Sigmoid colon (tissue), 7 donors: ENCODE measurements around the gene DTNA. TPM values are rescaled to one million over a fixed set of nuclear protein-coding genes. Genes with fewer than 3 reads are reported as not detected.

Experiments used
- DNase-seq: peaks from one replicate; pipeline ENCODE4 v3.0.0-alpha.2; 2019
- H3K27ac ChIP-seq, 4 donors: fragments of 200-600 bp; sonication (generic); one replicate each; pipeline ENCODE4 v1.5.1; 2016 to 2019; ENCODE audit warnings: mild to moderate bottlenecking in 1 of 4
- H3K27me3 ChIP-seq, 3 donors: fragments of 200-600 bp; sonication (generic); one replicate each; pipeline ENCODE4 v1.5.1; 2019; ENCODE audit warnings: mild to moderate bottlenecking in 1 of 3
- H3K36me3 ChIP-seq, 4 donors: fragments of 200-600 bp; sonication (generic); one replicate each; pipeline ENCODE4 v1.5.1; 2016 to 2019
- H3K4me1 ChIP-seq, 4 donors: fragments of 200-600 bp; sonication (generic); one replicate each; pipeline ENCODE4 v1.5.1; 2017 to 2019
- H3K4me3 ChIP-seq, 4 donors: fragments of 200-600 bp; sonication (generic); one replicate each; pipeline ENCODE4 v1.5.1; 2017 to 2019; ENCODE audit warnings: mild to moderate bottlenecking in 2 of 4, moderate library complexity in 1 of 4
- H3K9me3 ChIP-seq, 4 donors: fragments of 200-600 bp in 3 of 4; sonication (generic) in 3 of 4; one replicate each; pipeline versions ENCODE4 v1.5.1 to v1.6.1; 2013 to 2019
- CTCF ChIP-seq, 4 experiments: fragments of 450-650 bp in 3 of 4; fragments of 200-600 bp in 1 of 4; IDR thresholded peaks; one replicate each; pipeline ENCODE4 v1.5.1; 2016 to 2019; ENCODE audit warnings: antibody characterized with exemption in 4 of 4, mild to moderate bottlenecking in 3 of 4, moderate library complexity in 2 of 4
- EP300 ChIP-seq, 4 donors: sonication (generic); formaldehyde crosslinking; IDR thresholded peaks; one replicate each; pipeline ENCODE4 v1.6.1; 2017; ENCODE audit warnings: antibody characterized with exemption in 4 of 4
- POLR2A ChIP-seq, 2 donors: fragments of 450-650 bp; IDR thresholded peaks; one replicate each; pipeline ENCODE4 v1.6.1; 2016; ENCODE audit warnings: antibody characterized with exemption in 2 of 2, mild to moderate bottlenecking in 2 of 2, moderate library complexity in 2 of 2
- POLR2AphosphoS5 ChIP-seq, 4 donors: sonication (generic); formaldehyde crosslinking; IDR thresholded peaks; one replicate each; pipeline ENCODE4 v1.6.1; 2017; ENCODE audit warnings: antibody characterized with exemption in 4 of 4
- WGBS, 2 donors: extraction: QIAGEN DNeasy Blood & Tissue Kit; methylation state at CpG; one replicate each; pipeline ENCODE4 v1.1.7; 2013; 5-methylcytosine and 5-hydroxymethylcytosine counted together
- intact Hi-C: fragments of 100-400 bp; cut with DNase I; formaldehyde crosslinking; loops from one replicate; pipeline ENCODE4 v1.15.1; 2023
- polyA plus RNA-seq, 3 donors: library from polyadenylated mRNA; stranded (reverse); fragments of 200-250 nt; gene quantifications; one replicate each; pipeline ENCODE4 v1.2.3, GENCODE V29; 2013
- total RNA-seq, 4 donors: library from RNA; depleted of rRNA; stranded (reverse); fragments of >200 nt; gene quantifications; one replicate each; pipeline ENCODE4 v1.1.0, GENCODE V29; 2016
- donor health status: healthy with polysubstance abuse.
- donor health status: Bipolar disorder and iron deficiency.
- donor health status: healthy.

Gene DTNA
- total and polyA plus RNA-seq, 7 donors = 1.4 to 140 (median 71.9) TPM

- TF ChIP-seq POLR2A (IDR thresholded peaks at IDR 0.05) (no peak), POLR2AphosphoS5 (IDR thresholded peaks at IDR 0.05) (no peak), EP300 (IDR thresholded peaks at IDR 0.05) (no peak), CTCF (IDR thresholded peaks at IDR 0.05) (no peak)
- Histone ChIP-seq H3K36me3 (no peaks in the 10 kb centered on the region), H3K27me3 (no peaks in the 10 kb centered on the region), H3K4me1 (peaks cover 0 to 9% (median 4%) of the 10 kb centered on the region in 4 donors), H3K27ac (no peak overlapping the region), H3K9me3 (peaks cover 0 to 1% (median 0%) of the 10 kb centered on the region in 4 donors), H3K4me3 (no peak overlapping the region)
- WGBS, 2 donors = 93 to 94% methylated on average over 4 of the region's 4 CpGs
- DNase-seq = no peak
- intact Hi-C loops = no loop called here
These were observed 222.8 kb downstream of the DTNA start for GRCh38 chr18:34932792-34933466.

- no peak for DNase-seq
- Histone ChIP-seq H3K36me3 (no peaks in the 10 kb centered on the region), H3K27me3 (no peaks in the 10 kb centered on the region), H3K9me3 (peaks cover 0 to 1% (median 0%) of the 10 kb centered on the region in 4 donors), H3K4me3 (no peak overlapping the region), H3K27ac (no peak overlapping the region), H3K4me1 (peaks cover 0 to 5% (median 2%) of the 10 kb centered on the region in 4 donors)
- intact Hi-C loops = no loop called here
- 59 to 87% methylated on average over 1 of the region's 1 CpG for WGBS, 2 donors
- no peak for TF ChIP-seq POLR2AphosphoS5 (IDR thresholded peaks at IDR 0.05)
These were observed 224.0 kb downstream of the DTNA start for GRCh38 chr18:34933909-34934661.

- TF ChIP-seq CTCF (IDR thresholded peaks at IDR 0.05) (no peak), EP300 (IDR thresholded peaks at IDR 0.05) (no peak)
- Histone ChIP-seq H3K9me3 (peaks cover 0 to 1% (median 0%) of the 10 kb centered on the region in 4 donors), H3K27ac (no peak overlapping the region), H3K4me3 (no peak overlapping the region), H3K27me3 (no peaks in the 10 kb centered on the region), H3K4me1 (no peaks in the 10 kb centered on the region), H3K36me3 (no peaks in the 10 kb centered on the region)
- WGBS, 2 donors = 63 to 86% methylated on average over 3 of the region's 3 CpGs
- DNase-seq = no peak
- intact Hi-C loops = no loop called here
These were observed 226.7 kb downstream of the DTNA start for GRCh38 chr18:34936772-34937171.

- no peaks in the 10 kb centered on the region for H3K27me3 ChIP-seq
- H3K36me3 ChIP-seq = no peaks in the 10 kb centered on the region
- no peak overlapping the region for H3K27ac ChIP-seq
- H3K4me1 ChIP-seq = no peaks in the 10 kb centered on the region
- no peak for DNase-seq
- TF ChIP-seq EP300 (IDR thresholded peaks at IDR 0.05) (no peak), POLR2A (IDR thresholded peaks at IDR 0.05) (no peak), CTCF (IDR thresholded peaks at IDR 0.05) (no peak)
- 95 to 97% methylated on average over 1 of the region's 1 CpG for WGBS, 2 donors
- H3K9me3 ChIP-seq = peaks cover 0 to 1% (median 0%) of the 10 kb centered on the region in 4 donors
- H3K4me3 ChIP-seq = no peak overlapping the region
- intact Hi-C loops = no loop called here
These were observed 228.0 kb downstream of the DTNA start for GRCh38 chr18:34938090-34938489.
